Measurements from ENCODE around the gene BCL11B.

GRCh38 chr14:99271221-99271941 is 616 bp downstream of the BCL11B start:
- TF ChIP-seq CTCF (IDR thresholded peaks at IDR 0.05): no peak
- no peak for TF ChIP-seq POLR2A (IDR thresholded peaks at IDR 0.05)
